ENCODE measurements around the gene LRRFIP1.

DNA sequence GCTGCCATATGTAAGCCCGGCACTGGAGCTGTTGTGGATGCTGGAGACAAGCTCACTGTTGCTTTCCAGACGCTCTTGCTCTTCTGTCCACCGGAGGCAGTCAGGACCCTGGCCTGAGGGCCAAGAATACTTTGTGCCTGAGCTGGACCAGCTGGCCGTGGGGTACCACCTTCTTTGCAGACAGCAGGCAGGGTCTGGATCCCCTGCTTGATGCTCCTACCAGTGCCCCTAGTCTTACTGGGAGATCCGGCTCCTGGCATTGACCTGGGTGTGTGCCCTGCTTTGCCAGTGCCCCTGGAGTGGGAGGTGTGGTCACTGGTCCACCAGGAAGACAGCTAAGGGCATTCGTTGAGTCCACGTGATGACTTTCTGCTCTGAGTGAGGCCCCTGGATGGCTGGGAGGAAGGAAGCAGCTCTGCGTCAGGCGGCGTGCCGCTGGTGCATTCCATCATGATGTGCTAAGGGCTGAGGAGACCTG is 59.3 kb downstream of the LRRFIP1 start:
- no peak for TF ChIP-seq EZH2 (IDR thresholded peaks at IDR 0.05)
- no peak for TF ChIP-seq EZH2phosphoT487 (IDR thresholded peaks at IDR 0.05)

All from neural progenitor cell (in vitro differentiated cells).